Measurements from ENCODE around the gene ACTL9. TPM values are rescaled to one million over a fixed set of nuclear protein-coding genes. Genes with fewer than 3 reads are reported as not detected.

The ACTL9 gene
- total RNA-seq, 1 experiment from 2014 or later: not detected

DNA sequence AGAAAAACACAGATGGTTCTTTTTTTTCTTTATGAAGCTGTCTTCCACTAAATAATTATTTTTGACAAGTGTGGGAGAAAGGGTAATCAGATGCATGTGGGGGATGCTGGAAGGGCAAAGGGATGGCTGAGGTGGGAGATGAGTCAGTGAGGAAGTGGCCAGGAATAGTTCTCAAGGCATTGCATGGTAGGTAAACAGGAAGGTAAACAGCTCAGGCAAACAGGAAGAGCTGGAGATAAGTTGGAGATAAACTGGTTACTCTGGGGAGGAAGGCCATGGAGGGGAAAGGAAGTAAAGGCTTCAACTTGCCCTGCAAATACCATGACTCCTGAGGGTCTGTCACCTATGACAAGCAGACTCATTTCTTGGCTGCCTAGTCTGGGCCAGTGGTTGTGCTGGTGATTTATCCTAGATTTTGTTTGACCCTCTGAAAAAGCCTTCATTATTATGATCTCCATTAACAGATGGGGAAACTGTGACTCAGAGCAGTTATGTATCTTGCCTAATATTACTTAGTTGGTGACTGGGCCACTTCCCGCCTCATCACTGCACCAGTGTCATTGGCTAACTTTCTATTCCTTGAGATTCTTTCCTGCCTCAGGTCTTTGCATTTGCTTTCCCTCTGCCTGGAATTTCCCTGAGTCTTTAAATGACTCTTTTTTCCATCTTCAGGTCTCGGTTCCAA lies 17.1 kb downstream of the ACTL9 start:
- H3K4me2 ChIP-seq (ENCODE audit: low read depth, low read length, poor library complexity, severe bottlenecking): no peak overlapping the region
- no peak overlapping the region for H2AFZ ChIP-seq (ENCODE audit: low read length)
- H3K9me2 ChIP-seq (replicated peaks; ENCODE audit: insufficient read depth, low read length): no peaks in the 10 kb centered on the region
- H3K36me3 ChIP-seq (ENCODE audit: insufficient read depth, low read length): no peaks in the 10 kb centered on the region
- H3K27ac ChIP-seq (ENCODE audit: low read length): no peak overlapping the region
- no peaks in the 10 kb centered on the region for H3K4me1 ChIP-seq (ENCODE audit: low read length)
- H3K9me3 ChIP-seq (ENCODE audit: low read length): no peaks in the 10 kb centered on the region
- no peaks in the 10 kb centered on the region for H3K27me3 ChIP-seq (ENCODE audit: low read length)
- no peaks in the 10 kb centered on the region for H3K79me2 ChIP-seq (ENCODE audit: low read length)
- no peak overlapping the region for H3K9ac ChIP-seq (ENCODE audit: low read length)
- no peak overlapping the region for H3K4me3 ChIP-seq (ENCODE audit: low read length)
- H4K20me1 ChIP-seq (ENCODE audit: insufficient read depth, low read depth, low read length): no peaks in the 10 kb centered on the region
- DNase-seq: no peak

DNA sequence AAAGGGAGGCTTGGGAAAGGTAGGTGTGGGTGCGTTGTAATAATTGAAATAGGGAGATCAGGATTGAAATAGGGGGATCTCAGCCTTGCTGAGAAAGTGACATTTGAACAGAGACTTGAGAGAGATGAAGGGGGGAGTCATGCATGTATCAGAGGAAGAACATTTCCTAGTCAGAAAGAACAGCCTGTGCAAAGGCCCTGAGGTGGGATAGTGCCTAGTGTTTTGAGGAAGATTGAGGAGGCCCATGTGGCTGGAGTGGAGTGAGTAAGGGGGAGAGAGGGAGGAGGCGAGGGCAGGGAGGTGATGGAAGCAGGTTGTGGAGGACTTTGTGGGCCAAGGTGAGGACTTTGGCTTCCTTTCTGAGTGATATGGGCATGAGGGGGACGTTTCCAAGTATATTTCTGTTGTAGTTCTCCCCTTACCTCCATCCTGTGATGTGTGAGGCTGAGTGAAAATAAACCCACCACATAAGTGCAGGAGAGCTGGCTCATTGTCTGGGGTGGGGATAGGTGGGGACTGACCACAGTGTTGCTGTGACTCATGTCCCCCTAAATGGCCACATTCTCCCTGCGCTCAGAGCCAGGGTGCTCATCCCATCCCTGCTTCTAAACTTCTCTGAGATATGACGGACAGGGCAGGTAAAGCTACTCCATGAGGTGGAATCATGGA lies 17.8 kb downstream of the ACTL9 start:
- no peaks in the 10 kb centered on the region for H3K79me2 ChIP-seq (ENCODE audit: low read length)
- no peaks in the 10 kb centered on the region for H3K9me2 ChIP-seq (replicated peaks; ENCODE audit: insufficient read depth, low read length)
- H3K36me3 ChIP-seq (ENCODE audit: insufficient read depth, low read length): no peaks in the 10 kb centered on the region
- H3K27me3 ChIP-seq (ENCODE audit: low read length): no peaks in the 10 kb centered on the region
- H3K9me3 ChIP-seq (ENCODE audit: low read length): no peaks in the 10 kb centered on the region
- no peak overlapping the region for H3K4me3 ChIP-seq (ENCODE audit: low read length)
- H3K4me1 ChIP-seq (ENCODE audit: low read length): no peaks in the 10 kb centered on the region
- H3K4me2 ChIP-seq (ENCODE audit: low read depth, low read length, poor library complexity, severe bottlenecking): no peak overlapping the region
- no peak overlapping the region for H3K27ac ChIP-seq (ENCODE audit: low read length)
- no peak overlapping the region for H3K9ac ChIP-seq (ENCODE audit: low read length)
- no peak overlapping the region for H2AFZ ChIP-seq (ENCODE audit: low read length)
- DNase-seq: no peak
- no peaks in the 10 kb centered on the region for H4K20me1 ChIP-seq (ENCODE audit: insufficient read depth, low read depth, low read length)

GRCh38 chr19:8678244-8678807 lies 20.3 kb downstream of the ACTL9 start:
- DNase-seq: no peak
- no peaks in the 10 kb centered on the region for H4K20me1 ChIP-seq (ENCODE audit: insufficient read depth, low read depth, low read length)
- H3K9me3 ChIP-seq (ENCODE audit: low read length): no peaks in the 10 kb centered on the region
- no peaks in the 10 kb centered on the region for H3K9me2 ChIP-seq (replicated peaks; ENCODE audit: insufficient read depth, low read length)
- H3K4me3 ChIP-seq (ENCODE audit: low read length): no peak overlapping the region
- H3K4me1 ChIP-seq (ENCODE audit: low read length): no peaks in the 10 kb centered on the region
- H2AFZ ChIP-seq (ENCODE audit: low read length): no peak overlapping the region
- no peaks in the 10 kb centered on the region for H3K36me3 ChIP-seq (ENCODE audit: insufficient read depth, low read length)
- H3K4me2 ChIP-seq (ENCODE audit: low read depth, low read length, poor library complexity, severe bottlenecking): no peak overlapping the region
- H3K9ac ChIP-seq (ENCODE audit: low read length): no peak overlapping the region
- H3K79me2 ChIP-seq (ENCODE audit: low read length): no peaks in the 10 kb centered on the region
- H3K27ac ChIP-seq (ENCODE audit: low read length): no peak overlapping the region
- no peaks in the 10 kb centered on the region for H3K27me3 ChIP-seq (ENCODE audit: low read length)

DNA sequence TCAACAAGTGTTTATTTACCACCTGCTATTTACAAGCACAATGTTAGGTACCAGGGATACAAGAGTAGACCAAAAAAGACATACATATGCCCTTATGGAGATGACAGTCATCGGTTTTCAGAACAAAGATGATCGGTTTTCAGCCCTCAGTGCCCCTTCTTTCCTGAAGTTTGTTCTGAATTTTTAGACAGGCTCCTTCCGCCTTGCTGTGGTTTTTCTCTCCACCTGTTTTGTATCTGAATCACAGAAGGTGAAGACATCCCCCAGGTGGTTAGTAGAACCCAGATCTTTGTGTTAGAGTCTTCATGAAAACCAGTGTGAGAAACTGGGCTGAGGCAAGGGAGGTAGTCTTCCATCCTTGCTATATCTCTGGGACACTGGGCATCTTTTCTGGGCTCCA lies 23.5 kb downstream of the ACTL9 start:
- no peak overlapping the region for H3K27ac ChIP-seq (ENCODE audit: low read length)
- no peaks in the 10 kb centered on the region for H3K27me3 ChIP-seq (ENCODE audit: low read length)
- no peaks in the 10 kb centered on the region for H3K4me1 ChIP-seq (ENCODE audit: low read length)
- H3K36me3 ChIP-seq (ENCODE audit: insufficient read depth, low read length): no peaks in the 10 kb centered on the region
- no peaks in the 10 kb centered on the region for H3K9me3 ChIP-seq (ENCODE audit: low read length)
- H3K4me2 ChIP-seq (ENCODE audit: low read depth, low read length, poor library complexity, severe bottlenecking): no peak overlapping the region
- H3K79me2 ChIP-seq (ENCODE audit: low read length): no peaks in the 10 kb centered on the region
- H3K9me2 ChIP-seq (replicated peaks; ENCODE audit: insufficient read depth, low read length): no peaks in the 10 kb centered on the region
- no peak overlapping the region for H3K9ac ChIP-seq (ENCODE audit: low read length)
- H4K20me1 ChIP-seq (ENCODE audit: insufficient read depth, low read depth, low read length): no peaks in the 10 kb centered on the region
- no peak overlapping the region for H3K4me3 ChIP-seq (ENCODE audit: low read length)
- no peak overlapping the region for H2AFZ ChIP-seq (ENCODE audit: low read length)
- DNase-seq: no peak

DNA sequence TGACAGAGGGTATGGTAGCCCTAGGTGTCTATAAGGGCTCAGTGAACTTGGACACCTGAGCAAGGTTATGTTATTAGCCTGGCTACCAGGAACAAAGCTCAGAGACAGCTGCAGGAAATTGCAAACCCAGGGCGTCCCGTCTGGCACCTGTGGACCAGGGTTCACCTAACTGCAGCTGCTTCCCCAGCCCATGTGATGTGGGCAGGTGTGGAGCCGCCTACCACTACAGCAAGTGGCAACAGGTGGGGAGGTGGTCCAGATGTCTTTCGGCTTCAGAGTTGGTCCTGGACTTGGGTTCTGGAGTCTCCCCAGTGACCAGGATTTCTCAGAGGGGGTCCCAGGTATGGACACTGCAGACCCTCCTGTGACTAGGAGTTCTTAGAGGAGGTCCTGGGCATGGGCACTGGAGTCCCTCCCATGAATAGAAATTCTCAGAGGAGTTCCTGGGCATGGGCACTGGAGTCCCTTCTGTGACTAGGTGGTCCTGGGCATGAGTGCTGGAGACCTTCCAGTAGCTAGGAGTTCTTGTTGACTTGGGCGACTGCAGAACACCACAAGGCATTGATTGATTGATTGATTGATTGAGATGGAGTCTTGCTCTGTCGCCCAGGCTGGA lies 25.2 kb downstream of the ACTL9 start:
- H3K27ac ChIP-seq (ENCODE audit: low read length): no peak overlapping the region
- DNase-seq: no peak
- H3K36me3 ChIP-seq (ENCODE audit: insufficient read depth, low read length): no peaks in the 10 kb centered on the region
- no peaks in the 10 kb centered on the region for H3K4me1 ChIP-seq (ENCODE audit: low read length)
- no peaks in the 10 kb centered on the region for H3K9me3 ChIP-seq (ENCODE audit: low read length)
- no peaks in the 10 kb centered on the region for H4K20me1 ChIP-seq (ENCODE audit: insufficient read depth, low read depth, low read length)
- no peak overlapping the region for H2AFZ ChIP-seq (ENCODE audit: low read length)
- H3K79me2 ChIP-seq (ENCODE audit: low read length): no peaks in the 10 kb centered on the region
- H3K4me3 ChIP-seq (ENCODE audit: low read length): no peak overlapping the region
- H3K9me2 ChIP-seq (replicated peaks; ENCODE audit: insufficient read depth, low read length): no peaks in the 10 kb centered on the region
- no peak overlapping the region for H3K4me2 ChIP-seq (ENCODE audit: low read depth, low read length, poor library complexity, severe bottlenecking)
- no peak overlapping the region for H3K9ac ChIP-seq (ENCODE audit: low read length)
- H3K27me3 ChIP-seq (ENCODE audit: low read length): no peaks in the 10 kb centered on the region

GRCh38 chr19:8666814-8667405 lies 31.7 kb downstream of the ACTL9 start:
- H3K4me2 ChIP-seq (ENCODE audit: low read depth, low read length, poor library complexity, severe bottlenecking): no peak overlapping the region
- no peaks in the 10 kb centered on the region for H3K36me3 ChIP-seq (ENCODE audit: insufficient read depth, low read length)
- no peak overlapping the region for H3K4me3 ChIP-seq (ENCODE audit: low read length)
- H3K27me3 ChIP-seq (ENCODE audit: low read length): no peaks in the 10 kb centered on the region
- H4K20me1 ChIP-seq (ENCODE audit: insufficient read depth, low read depth, low read length): no peaks in the 10 kb centered on the region
- H3K9ac ChIP-seq (ENCODE audit: low read length): no peak overlapping the region
- no peaks in the 10 kb centered on the region for H3K9me3 ChIP-seq (ENCODE audit: low read length)
- no peaks in the 10 kb centered on the region for H3K4me1 ChIP-seq (ENCODE audit: low read length)
- H3K79me2 ChIP-seq (ENCODE audit: low read length): no peaks in the 10 kb centered on the region
- H2AFZ ChIP-seq (ENCODE audit: low read length): no peak overlapping the region
- no peak overlapping the region for H3K27ac ChIP-seq (ENCODE audit: low read length)
- H3K9me2 ChIP-seq (replicated peaks; ENCODE audit: insufficient read depth, low read length): no peaks in the 10 kb centered on the region
- DNase-seq: no peak

DNA sequence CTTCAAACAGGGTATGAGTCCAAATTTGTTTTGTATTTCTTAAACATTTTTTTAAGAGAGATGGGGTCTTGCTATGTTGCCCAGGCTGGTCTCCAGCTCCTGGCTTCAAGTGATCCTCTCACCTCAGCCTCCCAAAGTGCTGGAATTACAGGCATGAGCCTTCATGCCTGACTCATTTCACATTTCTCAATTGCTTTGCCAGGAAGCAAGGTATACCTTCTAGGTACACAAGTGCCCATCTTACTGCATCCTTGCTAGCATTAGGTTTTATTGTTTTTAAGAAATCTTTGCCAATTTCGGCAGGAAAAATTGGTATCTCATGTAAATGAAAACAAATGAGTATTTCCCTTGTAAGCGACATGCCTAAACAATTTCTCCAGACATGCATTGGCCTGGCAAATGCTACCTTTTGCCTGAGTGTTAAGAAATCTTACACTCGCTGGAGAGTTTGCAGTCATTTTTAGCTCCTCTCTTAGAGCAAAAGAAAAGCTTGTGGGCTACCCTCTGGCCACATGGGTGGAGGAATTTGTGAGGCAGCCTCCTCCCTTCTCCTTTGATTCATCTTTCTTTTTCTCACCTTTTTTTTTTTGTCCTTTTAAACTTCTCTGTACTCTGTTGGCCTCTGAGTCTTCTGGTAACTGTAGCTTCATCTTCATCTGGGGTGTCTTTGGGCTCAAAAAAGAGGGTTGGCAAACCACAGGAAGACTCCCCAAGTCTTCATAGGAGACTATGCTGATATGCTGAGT lies 33.0 kb downstream of the ACTL9 start:
- no peaks in the 10 kb centered on the region for H3K4me1 ChIP-seq (ENCODE audit: low read length)
- no peak for DNase-seq
- no peaks in the 10 kb centered on the region for H3K27me3 ChIP-seq (ENCODE audit: low read length)
- no peak overlapping the region for H2AFZ ChIP-seq (ENCODE audit: low read length)
- H3K27ac ChIP-seq (ENCODE audit: low read length): no peak overlapping the region
- no peaks in the 10 kb centered on the region for H3K9me2 ChIP-seq (replicated peaks; ENCODE audit: insufficient read depth, low read length)
- no peaks in the 10 kb centered on the region for H3K9me3 ChIP-seq (ENCODE audit: low read length)
- no peaks in the 10 kb centered on the region for H3K79me2 ChIP-seq (ENCODE audit: low read length)
- no peak overlapping the region for H3K9ac ChIP-seq (ENCODE audit: low read length)
- H3K4me3 ChIP-seq (ENCODE audit: low read length): no peak overlapping the region
- no peak overlapping the region for H3K4me2 ChIP-seq (ENCODE audit: low read depth, low read length, poor library complexity, severe bottlenecking)
- H4K20me1 ChIP-seq (ENCODE audit: insufficient read depth, low read depth, low read length): no peaks in the 10 kb centered on the region
- H3K36me3 ChIP-seq (ENCODE audit: insufficient read depth, low read length): no peaks in the 10 kb centered on the region

Data from Karpas-422 (cell line).